ENCODE measurements around the gene ZDHHC4.

The ZDHHC4 gene

DNA sequence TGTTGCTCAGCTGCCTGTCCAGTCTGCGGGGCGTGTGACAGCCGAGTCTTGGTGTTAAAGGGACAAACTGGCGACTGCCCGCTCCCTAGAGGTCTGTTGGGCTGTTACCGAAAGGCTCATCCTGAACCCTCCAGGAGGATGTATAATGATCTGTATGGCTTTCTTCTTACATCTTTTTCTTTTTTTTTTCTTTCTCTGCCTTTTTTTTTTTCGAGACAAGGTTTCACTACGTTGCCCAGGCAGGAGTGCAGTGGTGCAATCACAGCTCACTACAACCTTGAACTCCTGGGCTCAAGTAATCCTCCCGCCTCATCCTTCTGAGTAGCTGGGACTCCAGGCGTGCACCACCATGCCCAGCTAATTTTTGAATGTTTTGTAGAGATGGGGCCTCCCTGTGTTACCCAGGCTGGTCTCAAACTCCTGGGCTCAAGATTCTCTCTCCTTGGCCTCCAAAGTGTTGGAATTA is 13.4 kb downstream of the ZDHHC4 start:
- TF ChIP-seq, protein P1, sequence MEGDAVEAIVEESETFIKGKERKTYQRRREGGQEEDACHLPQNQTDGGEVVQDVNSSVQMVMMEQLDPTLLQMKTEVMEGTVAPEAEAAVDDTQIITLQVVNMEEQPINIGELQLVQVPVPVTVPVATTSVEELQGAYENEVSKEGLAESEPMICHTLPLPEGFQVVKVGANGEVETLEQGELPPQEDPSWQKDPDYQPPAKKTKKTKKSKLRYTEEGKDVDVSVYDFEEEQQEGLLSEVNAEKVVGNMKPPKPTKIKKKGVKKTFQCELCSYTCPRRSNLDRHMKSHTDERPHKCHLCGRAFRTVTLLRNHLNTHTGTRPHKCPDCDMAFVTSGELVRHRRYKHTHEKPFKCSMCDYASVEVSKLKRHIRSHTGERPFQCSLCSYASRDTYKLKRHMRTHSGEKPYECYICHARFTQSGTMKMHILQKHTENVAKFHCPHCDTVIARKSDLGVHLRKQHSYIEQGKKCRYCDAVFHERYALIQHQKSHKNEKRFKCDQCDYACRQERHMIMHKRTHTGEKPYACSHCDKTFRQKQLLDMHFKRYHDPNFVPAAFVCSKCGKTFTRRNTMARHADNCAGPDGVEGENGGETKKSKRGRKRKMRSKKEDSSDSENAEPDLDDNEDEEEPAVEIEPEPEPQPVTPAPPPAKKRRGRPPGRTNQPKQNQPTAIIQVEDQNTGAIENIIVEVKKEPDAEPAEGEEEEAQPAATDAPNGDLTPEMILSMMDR (IDR thresholded peaks at IDR 0.05), result no peak
- peak overlapping the region; percentile 69 to 87 for H3K27ac ChIP-seq
- no peak for DNase-seq (ENCODE audit: low spot score)
- peak overlapping the region; percentile 92 for H3K4me3 ChIP-seq

DNA sequence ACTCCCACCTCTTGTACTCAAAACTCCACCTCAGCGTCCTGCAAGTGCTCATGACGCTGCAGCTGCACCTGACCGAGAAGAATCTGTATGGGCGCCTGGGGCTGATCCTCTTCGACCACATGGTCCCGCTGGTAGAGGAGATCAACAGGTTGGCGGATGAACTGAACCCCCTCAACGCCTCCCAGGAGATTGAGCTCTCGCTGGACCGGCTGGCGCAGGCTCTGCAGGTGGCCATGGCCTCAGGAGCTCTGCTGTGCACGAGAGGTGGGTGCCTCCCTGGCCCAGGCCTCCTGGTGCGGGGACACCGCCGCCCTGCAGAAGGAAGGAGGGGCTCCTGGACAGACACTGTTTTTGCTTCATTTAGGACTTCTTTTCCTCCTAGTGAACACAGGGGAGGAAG is 22.8 kb downstream of the ZDHHC4 start:
- TF ChIP-seq, protein P1 (IDR thresholded peaks at IDR 0.05), result no peak
- H3K27ac ChIP-seq, result no peak overlapping the region
- DNase-seq (ENCODE audit: low spot score), result no peak
- H3K4me3 ChIP-seq, result no peak overlapping the region

DNA sequence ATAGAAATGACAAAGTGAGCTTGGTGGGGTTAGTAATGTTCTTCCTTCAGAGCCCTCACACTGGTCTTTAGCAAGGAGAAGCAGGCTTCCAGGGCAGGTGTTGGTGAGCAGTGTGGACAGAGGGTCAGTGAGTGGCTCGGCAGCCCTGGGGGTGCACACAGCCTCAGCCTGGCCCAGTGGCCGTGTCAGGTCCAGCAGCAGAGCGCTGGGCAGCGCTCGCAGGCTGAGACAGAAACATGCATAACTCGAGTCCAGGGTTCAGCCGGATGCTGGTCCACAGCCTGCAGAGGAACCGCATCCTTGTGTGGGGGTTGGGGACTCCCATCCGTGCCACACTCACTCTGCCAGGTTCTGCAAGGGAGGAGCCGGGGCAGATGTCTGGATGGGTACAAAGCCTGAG is 27.2 kb downstream of the ZDHHC4 start:
- no peak overlapping the region for H3K4me3 ChIP-seq
- TF ChIP-seq, protein P1 (IDR thresholded peaks at IDR 0.05), result no peak
- no peak for DNase-seq (ENCODE audit: low spot score)
- H3K27ac ChIP-seq, result no peak overlapping the region

DNA sequence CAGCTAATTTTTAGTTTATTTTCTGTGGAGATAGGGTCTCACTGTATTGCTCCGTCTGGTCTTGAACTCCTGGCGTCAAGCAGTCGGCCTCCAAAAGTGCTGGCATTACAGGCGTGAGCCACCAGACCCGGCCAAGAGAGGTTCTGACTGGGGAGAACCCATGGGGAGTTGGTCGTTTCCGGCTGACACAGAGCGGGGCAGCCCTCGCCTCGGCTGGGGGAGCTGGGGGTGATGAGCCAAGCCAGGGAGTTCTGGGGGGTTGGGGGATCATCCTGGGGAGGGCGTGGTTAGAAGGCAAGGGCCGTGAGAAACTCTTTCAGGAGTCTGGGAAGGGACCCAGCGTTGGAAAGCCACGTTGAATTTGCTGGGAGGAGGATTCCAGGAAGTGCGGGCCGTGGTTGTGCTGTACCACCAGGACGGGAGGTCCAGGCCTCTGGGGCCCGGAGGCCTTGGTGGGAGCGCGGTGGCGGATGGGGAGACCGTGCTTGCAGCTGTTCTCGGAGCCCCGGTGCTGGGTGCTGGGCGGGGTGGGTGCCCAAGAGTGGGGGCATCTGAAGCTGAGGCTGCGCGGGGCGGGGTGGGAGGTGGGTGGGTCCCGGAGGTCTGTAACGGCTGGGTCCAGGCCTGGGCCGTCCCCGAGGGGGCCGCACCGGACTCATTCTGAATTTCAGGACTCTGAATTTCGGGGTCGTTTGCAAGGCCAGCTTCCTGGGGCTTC is 29.8 kb downstream of the ZDHHC4 start:
- Histone ChIP-seq H3K27ac (no peak overlapping the region), H3K4me3 (no peak overlapping the region)
- TF ChIP-seq, protein P1 (IDR thresholded peaks at IDR 0.05), result no peak
- no peak for DNase-seq (ENCODE audit: low spot score)

DNA sequence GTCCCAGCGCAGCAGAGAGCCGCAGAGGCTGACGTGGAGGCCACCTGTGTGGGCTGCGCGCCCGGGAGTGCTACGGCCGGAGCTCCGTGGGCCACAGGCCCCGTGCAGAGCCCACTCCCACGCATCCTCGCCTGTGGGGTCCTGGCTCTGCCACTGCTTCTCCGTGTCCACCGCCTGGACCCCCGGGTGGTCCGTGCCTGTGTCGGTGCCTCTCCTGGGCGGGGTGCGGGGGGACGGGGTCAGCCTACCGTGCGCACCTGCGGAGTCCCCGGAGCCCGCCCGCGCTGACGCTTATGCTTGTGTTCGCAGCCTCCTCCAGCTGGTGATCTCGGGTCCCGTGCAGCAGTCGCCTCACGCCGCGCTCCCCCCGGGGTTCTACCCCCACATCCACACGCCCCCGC is 30.4 kb downstream of the ZDHHC4 start:
- DNase-seq (ENCODE audit: low spot score), result no peak
- TF ChIP-seq, protein P1 (IDR thresholded peaks at IDR 0.05), result no peak
- H3K4me3 ChIP-seq, result no peak overlapping the region
- no peak overlapping the region for H3K27ac ChIP-seq

DNA sequence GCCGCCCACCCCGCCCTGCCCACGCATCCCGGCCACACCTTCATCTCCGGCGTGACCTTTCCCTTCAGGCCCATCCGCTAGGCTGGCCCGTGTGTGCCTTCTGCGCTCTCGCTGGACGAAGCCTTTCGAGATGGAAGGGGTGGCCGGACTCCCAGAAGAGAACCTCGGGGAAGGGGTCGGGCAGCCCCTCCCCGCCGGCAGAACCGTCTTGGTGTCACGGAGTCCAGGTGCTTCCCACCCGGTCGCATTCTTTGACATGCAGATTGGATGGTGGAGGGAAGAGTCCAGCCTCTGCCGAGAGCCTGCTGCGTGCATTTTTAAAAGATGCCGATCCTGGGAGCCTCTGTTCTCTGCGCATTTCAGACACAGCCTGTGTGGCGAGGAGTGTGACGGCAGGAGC is 30.8 kb downstream of the ZDHHC4 start:
- no peak for DNase-seq (ENCODE audit: low spot score)
- no peak overlapping the region for H3K4me3 ChIP-seq
- H3K27ac ChIP-seq, result no peak overlapping the region
- TF ChIP-seq, protein P1 (IDR thresholded peaks at IDR 0.05), result no peak

DNA sequence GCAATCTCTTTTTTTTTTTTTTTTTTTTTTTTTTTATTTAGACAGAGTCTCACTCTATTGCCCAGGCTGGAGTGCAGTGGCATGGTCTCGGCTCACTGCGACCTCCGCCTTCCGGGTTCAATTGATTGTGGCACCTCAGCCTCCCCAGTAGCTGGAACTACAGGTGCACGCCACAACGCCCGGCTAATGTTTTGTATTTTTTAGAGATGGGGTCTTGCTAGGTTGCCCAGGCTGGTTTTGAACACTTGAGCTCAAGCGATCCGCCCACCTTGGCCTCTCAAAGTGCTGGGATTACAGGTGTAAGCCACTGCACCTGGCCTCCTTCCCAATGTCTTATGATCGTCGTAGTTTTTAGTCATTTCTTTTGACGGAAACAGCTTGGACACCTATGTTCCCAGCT is 31.5 kb downstream of the ZDHHC4 start:
- no peak for DNase-seq (ENCODE audit: low spot score)
- no peak overlapping the region for H3K27ac ChIP-seq
- TF ChIP-seq, protein P1 (IDR thresholded peaks at IDR 0.05), result no peak
- H3K4me3 ChIP-seq, result no peak overlapping the region

Data from coronary artery (tissue), 2 donors.